ENCODE measurements around the gene ARHGAP5.

The ARHGAP5 gene

GRCh38 chr14:32054536-32054935, 22.6 kb upstream of the ARHGAP5 start:
- no peak for DNase-seq
- Histone ChIP-seq H3K4me2 (ENCODE audit: low read depth, low read length) (no peak overlapping the region), H3K27ac (ENCODE audit: low read length) (no peak overlapping the region), H3K79me2 (ENCODE audit: low read length) (no peaks in the 10 kb centered on the region), H3K27me3 (replicated peaks; ENCODE audit: insufficient read depth, low read length) (no peaks in the 10 kb centered on the region), H3F3A (ENCODE audit: insufficient read depth, low read length) (no peaks in the 10 kb centered on the region), H3K9me2 (replicated peaks; ENCODE audit: insufficient read depth, low read length) (no peaks in the 10 kb centered on the region), H3K4me3 (ENCODE audit: low read length) (no peak overlapping the region), H3K9me3 (replicated peaks; ENCODE audit: insufficient read depth, low read length) (no peaks in the 10 kb centered on the region), H3K4me1 (ENCODE audit: low read length) (no peaks in the 10 kb centered on the region), H3K36me3 (replicated peaks; ENCODE audit: insufficient read depth, low read length) (no peaks in the 10 kb centered on the region), H4K20me1 (ENCODE audit: insufficient read depth, low read length) (no peaks in the 10 kb centered on the region), H3K9ac (ENCODE audit: low read length) (no peak overlapping the region), H2AFZ (ENCODE audit: low read length) (no peak overlapping the region)
- TF ChIP-seq EZH2 (optimal IDR thresholded peaks at IDR 0.05; ENCODE audit: low read depth, low read length) (no peak), CTCF (IDR thresholded peaks at IDR 0.05; ENCODE audit: low read length) (no peak), EZH2phosphoT487 (IDR thresholded peaks at IDR 0.05; ENCODE audit: low read length) (no peak)

- Histone ChIP-seq H3K9ac (ENCODE audit: low read length) (no peak overlapping the region), H3K9me2 (replicated peaks; ENCODE audit: insufficient read depth, low read length) (no peaks in the 10 kb centered on the region), H3K4me2 (ENCODE audit: low read depth, low read length) (no peak overlapping the region), H3K4me1 (ENCODE audit: low read length) (no peaks in the 10 kb centered on the region), H2AFZ (ENCODE audit: low read length) (no peak overlapping the region), H3K27ac (ENCODE audit: low read length) (no peak overlapping the region), H3K36me3 (replicated peaks; ENCODE audit: insufficient read depth, low read length) (no peaks in the 10 kb centered on the region), H3K79me2 (ENCODE audit: low read length) (no peaks in the 10 kb centered on the region), H3K9me3 (replicated peaks; ENCODE audit: insufficient read depth, low read length) (no peaks in the 10 kb centered on the region), H3K27me3 (replicated peaks; ENCODE audit: insufficient read depth, low read length) (no peaks in the 10 kb centered on the region), H3F3A (ENCODE audit: insufficient read depth, low read length) (no peaks in the 10 kb centered on the region), H4K20me1 (ENCODE audit: insufficient read depth, low read length) (no peaks in the 10 kb centered on the region), H3K4me3 (ENCODE audit: low read length) (no peak overlapping the region)
- TF ChIP-seq EZH2phosphoT487 (IDR thresholded peaks at IDR 0.05; ENCODE audit: low read length) = no peak
- no peak for TF ChIP-seq EZH2 (optimal IDR thresholded peaks at IDR 0.05; ENCODE audit: low read depth, low read length)
- TF ChIP-seq CTCF (IDR thresholded peaks at IDR 0.05; ENCODE audit: low read length) = no peak
- DNase-seq = no peak
Measured at GRCh38 chr14:32055175-32055574, 21.9 kb upstream of the ARHGAP5 start.

- DNase-seq = no peak
- H2AFZ ChIP-seq (ENCODE audit: low read length) = no peak overlapping the region
- H3K79me2 ChIP-seq (ENCODE audit: low read length) = no peaks in the 10 kb centered on the region
- TF ChIP-seq EZH2phosphoT487 (IDR thresholded peaks at IDR 0.05; ENCODE audit: low read length) = no peak
- TF ChIP-seq CTCF (IDR thresholded peaks at IDR 0.05; ENCODE audit: low read length) = no peak
- TF ChIP-seq EZH2 (optimal IDR thresholded peaks at IDR 0.05; ENCODE audit: low read depth, low read length) = no peak
- H3K4me1 ChIP-seq (ENCODE audit: low read length) = no peaks in the 10 kb centered on the region
- H3K36me3 ChIP-seq (replicated peaks; ENCODE audit: insufficient read depth, low read length) = no peaks in the 10 kb centered on the region
- H3K27me3 ChIP-seq (replicated peaks; ENCODE audit: insufficient read depth, low read length) = no peaks in the 10 kb centered on the region
- no peaks in the 10 kb centered on the region for H4K20me1 ChIP-seq (ENCODE audit: insufficient read depth, low read length)
- no peaks in the 10 kb centered on the region for H3K9me3 ChIP-seq (replicated peaks; ENCODE audit: insufficient read depth, low read length)
- H3K4me2 ChIP-seq (ENCODE audit: low read depth, low read length) = no peak overlapping the region
- no peak overlapping the region for H3K27ac ChIP-seq (ENCODE audit: low read length)
- H3K9ac ChIP-seq (ENCODE audit: low read length) = no peak overlapping the region
- no peaks in the 10 kb centered on the region for H3F3A ChIP-seq (ENCODE audit: insufficient read depth, low read length)
- no peak overlapping the region for H3K4me3 ChIP-seq (ENCODE audit: low read length)
- no peaks in the 10 kb centered on the region for H3K9me2 ChIP-seq (replicated peaks; ENCODE audit: insufficient read depth, low read length)
Measured at GRCh38 chr14:32059702-32060101, 17.4 kb upstream of the ARHGAP5 start.
